HG03196 (cell line): ENCODE results near the gene TRH.

Experiments
- ATAC-seq: cut with Tn5 transposase; IDR thresholded peaks from one replicate; pipeline ENCODE4 v1.9.1; 2021; ENCODE audit not compliant: unreplicated experiment

TRH gene

GRCh38 chr3:129974564-129974832 is at the start of gene TRH:
Gene TRH (plus strand): TSS chr3:129974720. CDS start chr3:129975817, 1,097 bp downstream.
- ATAC-seq: no peak

GRCh38 chr3:129927072-129927471 is 47.4 kb upstream of the TRH start:
- no peak for ATAC-seq

- ATAC-seq: no peak
Observed at GRCh38 chr3:129929383-129929782, 45.1 kb upstream of the TRH start.

GRCh38 chr3:129933471-129933870 is 41.0 kb upstream of the TRH start:
- ATAC-seq: no peak

GRCh38 chr3:129934234-129935123 is 40.0 kb upstream of the TRH start:
- no peak for ATAC-seq

- ATAC-seq: no peak
Observed at GRCh38 chr3:129936757-129937156, 37.8 kb upstream of the TRH start.

- ATAC-seq: no peak
Observed at GRCh38 chr3:129937717-129938116, 36.8 kb upstream of the TRH start.

GRCh38 chr3:129938140-129938930 is 36.2 kb upstream of the TRH start:
- ATAC-seq: no peak

- no peak for ATAC-seq
Observed at GRCh38 chr3:129940086-129940485, 34.4 kb upstream of the TRH start.

- peak; percentile 46 for ATAC-seq
Observed at GRCh38 chr3:129942296-129942695, 32.2 kb upstream of the TRH start.

- no peak for ATAC-seq
Observed at GRCh38 chr3:129943020-129943419, 31.5 kb upstream of the TRH start.

- no peak for ATAC-seq
Observed at GRCh38 chr3:129944709-129945108, 29.8 kb upstream of the TRH start.

- ATAC-seq: no peak
Observed at GRCh38 chr3:129947538-129948240, 26.8 kb upstream of the TRH start.

- ATAC-seq: no peak
Observed at GRCh38 chr3:129950318-129951046, 24.0 kb upstream of the TRH start.

- ATAC-seq: no peak
Observed at GRCh38 chr3:129952556-129953355, 21.8 kb upstream of the TRH start.

- ATAC-seq: no peak
Observed at GRCh38 chr3:129953621-129954020, 20.9 kb upstream of the TRH start.

- ATAC-seq: no peak
Observed at GRCh38 chr3:129954514-129954913, 20.0 kb upstream of the TRH start.

- ATAC-seq: no peak
Observed at GRCh38 chr3:129956936-129957335, 17.6 kb upstream of the TRH start.

GRCh38 chr3:129958755-129959154 is 15.8 kb upstream of the TRH start:
- no peak for ATAC-seq

GRCh38 chr3:129961141-129961541 is 13.4 kb upstream of the TRH start:
- ATAC-seq: no peak
